ENCODE data around the gene IL34.

DNA sequence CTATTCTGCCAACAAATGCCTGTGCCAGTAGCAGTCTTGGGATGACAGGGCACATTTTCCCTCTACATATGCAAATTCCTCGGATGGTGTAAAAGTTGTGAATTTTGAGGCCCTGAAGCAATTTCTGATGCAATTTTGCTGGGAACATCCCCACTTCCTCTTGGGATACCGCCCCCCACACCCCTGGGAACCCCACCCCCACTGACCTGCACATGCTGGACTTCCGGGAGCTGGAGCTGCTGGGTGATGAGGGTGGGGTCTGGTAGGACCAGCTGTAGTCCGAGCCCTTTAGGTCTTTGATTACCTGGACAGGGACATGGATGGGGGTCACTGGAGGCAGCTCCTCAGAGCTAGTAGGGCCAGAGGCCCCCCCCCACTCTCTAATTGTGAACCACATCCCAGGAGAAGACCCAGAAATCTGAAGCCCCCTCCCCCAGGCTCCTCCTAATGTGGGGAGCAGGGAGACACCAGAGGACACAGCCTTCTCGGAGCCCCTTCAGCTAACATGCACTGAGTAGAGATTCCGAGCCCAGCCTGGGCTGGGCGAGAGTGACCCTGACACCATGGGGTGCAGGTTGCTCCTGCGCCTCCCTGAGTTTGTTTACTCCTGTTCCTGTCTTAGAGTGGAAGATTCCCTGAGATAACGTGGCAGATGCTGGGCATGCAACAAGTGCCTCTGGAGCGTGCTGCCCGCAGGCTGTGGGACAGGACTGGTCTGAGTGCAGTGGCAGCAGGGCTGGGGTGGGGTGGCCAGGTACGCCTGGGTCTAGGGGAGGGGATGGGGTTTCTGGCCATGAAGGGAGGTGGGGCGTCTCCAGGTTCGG is 30.5 kb downstream of the IL34 start:
- TF ChIP-seq EZH2 (IDR thresholded peaks at IDR 0.05; ENCODE audit: insufficient read depth, poor library complexity, severe bottlenecking), result no peak
- TF ChIP-seq EZH2phosphoT487 (IDR thresholded peaks at IDR 0.05; ENCODE audit: insufficient read depth, low read depth), result no peak
